ENCODE measurements around the gene LSM3. TPM values are rescaled to one million over a fixed set of nuclear protein-coding genes. Genes with fewer than 3 reads are reported as not detected.

The LSM3 gene
- total RNA-seq, 2 donors from 2014 or later = 12.4 to 16.4 TPM

GRCh38 chr3:14151471-14152083, 27.0 kb upstream of the LSM3 start:
- no peak overlapping the region for H3K9ac ChIP-seq (ENCODE audit: low read depth in 2 of 2, low read length in 2 of 2)
- TF ChIP-seq CTCF (IDR thresholded peaks at IDR 0.05) = no peak
- H3K4me3 ChIP-seq = no peak overlapping the region
- no peaks in the 10 kb centered on the region for H3K4me1 ChIP-seq
- intact Hi-C loops (cut with DNase I) = no loop called here
- no peak overlapping the region for H3K27ac ChIP-seq
- no peaks in the 10 kb centered on the region for H3K36me3 ChIP-seq
- no peaks in the 10 kb centered on the region for H3K9me3 ChIP-seq
- DNase-seq = no peak
- H3K27me3 ChIP-seq = no peaks in the 10 kb centered on the region

- Histone ChIP-seq H3K36me3 (no peaks in the 10 kb centered on the region), H3K9me3 (no peaks in the 10 kb centered on the region), H3K4me3 (no peak overlapping the region), H3K27ac (no peak overlapping the region), H3K27me3 (no peaks in the 10 kb centered on the region), H3K4me1 (no peaks in the 10 kb centered on the region), H3K9ac (ENCODE audit: low read depth in 2 of 2, low read length in 2 of 2) (no peak overlapping the region)
- no peak for DNase-seq
- intact Hi-C loops (cut with DNase I) = no loop called here
- no peak for TF ChIP-seq CTCF (IDR thresholded peaks at IDR 0.05)
Observed at GRCh38 chr3:14152233-14152962, 26.2 kb upstream of the LSM3 start.

- Histone ChIP-seq H3K4me3 (no peak overlapping the region), H3K9ac (ENCODE audit: low read depth in 2 of 2, low read length in 2 of 2) (no peak overlapping the region), H3K9me3 (no peaks in the 10 kb centered on the region), H3K27ac (no peak overlapping the region), H3K27me3 (no peaks in the 10 kb centered on the region), H3K4me1 (no peaks in the 10 kb centered on the region), H3K36me3 (no peaks in the 10 kb centered on the region)
- intact Hi-C loops (cut with DNase I) = no loop called here
- no peak for TF ChIP-seq CTCF (IDR thresholded peaks at IDR 0.05)
- no peak for DNase-seq
Observed at GRCh38 chr3:14152963-14153355, 25.7 kb upstream of the LSM3 start.

GRCh38 chr3:14153663-14154062, 25.0 kb upstream of the LSM3 start:
- H3K27ac ChIP-seq = no peak overlapping the region
- H3K9me3 ChIP-seq = no peaks in the 10 kb centered on the region
- no peak overlapping the region for H3K9ac ChIP-seq (ENCODE audit: low read depth in 2 of 2, low read length in 2 of 2)
- H3K36me3 ChIP-seq = no peaks in the 10 kb centered on the region
- no peak overlapping the region for H3K4me3 ChIP-seq
- DNase-seq = no peak
- H3K27me3 ChIP-seq = no peaks in the 10 kb centered on the region
- intact Hi-C loops (cut with DNase I) = no loop called here
- H3K4me1 ChIP-seq = no peaks in the 10 kb centered on the region
- no peak for TF ChIP-seq CTCF (IDR thresholded peaks at IDR 0.05)

- H3K27me3 ChIP-seq = no peaks in the 10 kb centered on the region
- H3K36me3 ChIP-seq = no peaks in the 10 kb centered on the region
- DNase-seq = no peak
- no peaks in the 10 kb centered on the region for H3K9me3 ChIP-seq
- no peak for TF ChIP-seq CTCF (IDR thresholded peaks at IDR 0.05)
- H3K4me1 ChIP-seq = no peaks in the 10 kb centered on the region
- no peak overlapping the region for H3K9ac ChIP-seq (ENCODE audit: low read depth in 2 of 2, low read length in 2 of 2)
- no peak overlapping the region for H3K27ac ChIP-seq
- intact Hi-C loops (cut with DNase I) = no loop called here
- no peak overlapping the region for H3K4me3 ChIP-seq
Observed at GRCh38 chr3:14154276-14154675, 24.3 kb upstream of the LSM3 start.

All from colonic mucosa (tissue), 4 donors.